ENCODE results near the gene FCRLB.

- TF ChIP-seq POLR2AphosphoS5 (IDR thresholded peaks at IDR 0.05) = no peak
- TF ChIP-seq CTCF (IDR thresholded peaks at IDR 0.05) = no peak
- TF ChIP-seq POLR2A (IDR thresholded peaks at IDR 0.05) = no peak
- no peak for TF ChIP-seq EP300 (IDR thresholded peaks at IDR 0.05)
These were observed 10.8 kb downstream of the FCRLB start for GRCh38 chr1:161731981-161732718.
